GM18519 (cell line): ENCODE measurements around the gene CYP2C19.
"Not testable (repeated sequence)": the region's sequence is repeated elsewhere in the genome, so short reads cannot be mapped to it uniquely, and the experiment has no call there.

ENCODE experiments used
- ATAC-seq: cut with Tn5 transposase; IDR thresholded peaks from one replicate; pipeline ENCODE4 v1.9.1; 2021; ENCODE audit warnings: mild to moderate bottlenecking, moderate library complexity; ENCODE audit not compliant: unreplicated experiment, low FRiP score

Gene CYP2C19

DNA sequence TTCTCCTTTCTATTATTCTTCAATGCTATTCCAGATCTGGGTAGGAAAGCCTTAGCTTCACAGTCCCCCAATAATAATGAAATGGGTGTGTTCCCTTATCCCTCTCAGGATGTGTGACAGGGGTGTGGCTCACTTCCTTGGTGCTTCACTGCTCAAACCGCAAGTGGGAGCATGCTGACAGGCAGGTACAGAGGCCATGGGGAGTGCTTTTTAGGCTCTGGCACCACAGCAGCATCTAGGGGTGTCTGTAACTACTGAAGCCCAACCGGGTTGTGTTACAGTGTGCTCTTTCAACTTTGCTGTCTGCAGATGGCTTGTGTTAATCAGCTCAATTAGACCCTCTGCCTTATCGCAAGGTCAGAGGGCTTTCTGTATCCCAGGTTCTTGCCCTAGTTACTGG, 96.6 kb downstream of the CYP2C19 start:
- ATAC-seq, result no peak

DNA sequence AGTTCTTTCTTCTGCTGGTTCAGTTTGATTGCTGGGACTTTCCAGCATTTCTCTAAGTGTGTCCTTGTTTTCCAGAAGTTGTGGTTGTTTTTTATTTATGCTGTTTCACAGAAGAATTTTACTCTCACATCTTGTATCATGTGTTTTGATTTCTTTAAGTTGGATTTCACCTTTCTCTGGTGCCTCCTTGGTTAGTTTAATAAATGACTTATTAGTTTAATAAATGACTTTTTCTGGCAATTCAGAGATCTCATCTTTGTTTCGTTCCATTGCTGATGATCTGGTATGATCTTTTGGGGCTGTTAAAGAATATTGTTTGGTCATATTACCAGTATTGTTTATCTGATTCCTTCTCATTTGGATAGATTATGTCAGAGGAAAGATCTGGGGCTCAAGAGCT, 116.2 kb downstream of the CYP2C19 start:
- no peak for ATAC-seq

DNA sequence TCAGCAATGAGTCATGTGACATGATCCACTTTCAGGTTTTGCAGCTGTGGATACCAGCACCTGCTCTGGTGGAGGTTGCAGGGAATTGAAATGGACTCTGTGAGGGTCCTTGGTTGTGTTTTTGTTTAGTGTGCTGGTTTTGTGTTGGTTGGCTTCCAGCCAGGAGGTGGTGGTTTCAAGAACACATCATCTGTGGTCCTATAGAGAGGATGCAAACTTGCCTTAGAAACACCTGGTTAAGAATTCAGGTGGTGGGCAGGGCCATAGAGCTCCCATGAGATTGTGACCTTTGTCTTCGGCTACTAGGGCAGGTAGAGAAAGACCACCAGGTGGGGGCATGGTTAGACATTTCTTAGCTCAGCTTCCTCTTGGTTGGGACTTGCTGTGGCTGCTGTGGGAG, 116.7 kb downstream of the CYP2C19 start:
- ATAC-seq, result no peak

DNA sequence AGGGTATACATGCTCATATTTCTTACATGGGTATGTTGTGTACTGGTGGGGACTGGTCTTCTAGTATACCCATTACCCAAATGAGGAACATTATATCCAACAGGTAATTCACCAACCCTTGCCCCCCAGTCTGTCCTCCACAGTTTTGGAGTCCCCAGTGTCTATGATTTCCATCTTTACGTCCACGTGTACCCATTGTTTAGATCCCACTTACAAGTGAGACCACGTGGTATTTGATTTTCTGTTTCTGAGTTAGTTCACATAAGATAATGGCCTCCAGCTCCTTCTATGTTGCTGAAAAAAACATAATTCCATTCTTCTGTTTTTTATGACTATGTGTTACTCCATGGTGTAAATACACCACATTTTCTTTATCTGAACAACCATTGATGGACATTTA, 126.6 kb downstream of the CYP2C19 start:
- no peak for ATAC-seq

DNA sequence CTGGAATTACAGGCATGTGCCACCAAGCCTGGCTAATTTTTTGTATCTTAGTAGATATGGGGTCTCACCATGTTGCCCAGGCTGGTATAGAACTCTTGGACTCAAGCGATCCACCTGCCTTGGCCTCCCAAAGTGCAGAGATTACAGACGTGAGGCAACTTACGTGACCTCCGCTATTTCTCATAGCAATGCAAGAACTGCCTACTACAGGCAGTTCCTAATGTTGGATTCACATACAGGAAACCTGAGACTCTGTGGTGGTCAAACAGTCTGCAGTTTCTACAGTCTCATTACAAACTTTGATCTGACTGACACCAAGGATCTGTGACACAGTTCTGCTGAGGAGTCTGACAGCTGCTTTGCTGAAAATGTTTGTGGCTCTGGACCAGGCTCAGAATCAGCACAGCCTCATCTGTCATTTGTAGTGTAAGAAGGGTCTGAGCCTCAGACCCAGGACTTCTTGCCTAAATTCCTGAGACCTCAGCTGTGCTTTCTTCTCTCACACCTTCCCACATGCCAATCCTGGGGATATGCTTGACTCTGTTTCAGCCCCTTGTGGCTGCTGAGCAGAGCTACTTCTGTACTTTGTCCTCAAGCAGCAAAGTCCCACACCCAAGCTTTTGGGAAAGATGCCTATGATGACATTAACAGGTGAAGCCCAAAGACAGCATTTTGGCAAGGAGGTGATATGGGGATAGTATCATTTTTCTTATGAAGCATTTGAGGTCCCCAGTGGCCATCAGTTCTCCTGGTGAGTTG, 128.0 kb downstream of the CYP2C19 start:
- ATAC-seq, result no peak

DNA sequence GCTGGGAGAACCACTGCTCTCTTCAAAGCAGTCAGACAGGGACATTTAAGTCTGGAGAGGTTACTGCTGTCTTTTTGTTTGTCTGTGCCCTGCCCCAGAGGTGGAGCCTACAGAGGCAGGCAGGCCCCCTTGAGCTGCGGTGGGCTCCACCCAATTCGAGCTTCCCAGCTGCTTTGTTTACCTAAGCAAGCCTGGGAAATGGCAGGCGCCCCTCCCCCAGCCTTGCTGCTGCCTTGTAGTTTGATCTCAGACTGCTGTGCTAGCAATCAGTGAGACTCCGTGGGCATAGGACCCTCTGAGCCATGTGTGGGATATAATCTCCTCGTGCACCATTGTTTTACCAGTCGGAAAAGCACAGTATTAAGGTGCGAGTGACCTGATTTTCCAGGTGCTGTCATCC, 135.9 kb downstream of the CYP2C19 start:
- not testable (repeated sequence) for ATAC-seq

DNA sequence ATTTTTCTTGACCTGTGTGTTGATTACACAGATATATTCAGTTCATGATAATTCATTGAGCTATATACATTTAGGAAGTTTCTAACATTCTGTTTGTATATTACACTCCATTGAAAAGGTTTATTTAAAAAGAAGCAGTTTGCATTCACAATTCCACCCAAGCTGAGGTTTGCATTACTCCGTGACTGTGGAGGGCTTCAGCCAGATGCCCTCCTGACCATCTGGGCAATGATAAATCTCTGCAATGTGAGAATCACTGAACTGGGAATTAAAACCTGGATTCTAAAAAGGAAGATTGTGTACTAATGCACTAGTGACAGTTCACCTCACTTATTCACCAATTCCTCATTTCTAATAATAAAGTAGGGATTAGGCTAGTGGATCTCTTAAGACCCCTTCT, 139.6 kb downstream of the CYP2C19 start:
- ATAC-seq, result no peak

DNA sequence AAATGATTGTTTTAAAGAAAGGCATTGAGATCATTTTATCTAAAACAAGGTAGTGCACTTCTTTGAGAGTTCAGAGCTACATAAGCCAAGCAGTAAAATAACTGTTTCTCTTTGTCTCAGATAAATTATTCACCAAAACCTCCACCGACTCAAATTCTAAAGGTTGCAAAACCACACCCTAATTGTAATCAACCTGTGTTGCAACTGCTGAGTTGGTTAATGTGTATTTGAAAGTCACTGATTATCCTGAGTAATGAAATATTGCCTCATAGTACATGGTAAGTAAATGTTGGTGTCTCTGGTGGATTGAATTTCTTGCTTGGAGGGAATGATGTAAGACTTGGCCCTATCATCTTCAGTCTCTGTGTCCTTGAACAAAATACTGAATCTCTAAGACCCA, 140.1 kb downstream of the CYP2C19 start:
- no peak for ATAC-seq
